T follicular helper cell (primary cell): ENCODE results near the gene IFNA5.

Experiments used
- DNase-seq: peaks from one replicate; pipeline ENCODE4 v3.0.0-alpha.2; 2020; ENCODE audit warnings: low read depth

Gene IFNA5

DNA sequence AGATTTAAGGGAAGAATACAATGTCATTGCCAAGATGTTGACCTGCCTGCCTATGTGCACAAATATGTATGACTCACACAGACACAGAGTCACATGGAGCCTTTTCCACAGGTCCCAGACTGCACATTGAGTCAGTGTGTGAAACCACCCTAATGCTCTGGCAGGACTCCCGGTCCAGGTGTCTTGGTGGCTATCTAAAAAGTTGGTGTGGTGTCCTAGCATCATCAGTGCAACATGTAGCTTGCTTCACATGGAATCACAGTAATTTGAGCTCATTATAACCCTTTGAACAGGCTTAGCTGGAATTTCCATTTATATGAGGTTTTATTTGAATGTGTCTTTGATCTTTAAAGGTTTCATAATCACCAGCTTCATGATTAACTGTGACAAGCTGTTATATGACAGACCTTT lies 10.7 kb downstream of the IFNA5 start:
- DNase-seq = no peak

DNA sequence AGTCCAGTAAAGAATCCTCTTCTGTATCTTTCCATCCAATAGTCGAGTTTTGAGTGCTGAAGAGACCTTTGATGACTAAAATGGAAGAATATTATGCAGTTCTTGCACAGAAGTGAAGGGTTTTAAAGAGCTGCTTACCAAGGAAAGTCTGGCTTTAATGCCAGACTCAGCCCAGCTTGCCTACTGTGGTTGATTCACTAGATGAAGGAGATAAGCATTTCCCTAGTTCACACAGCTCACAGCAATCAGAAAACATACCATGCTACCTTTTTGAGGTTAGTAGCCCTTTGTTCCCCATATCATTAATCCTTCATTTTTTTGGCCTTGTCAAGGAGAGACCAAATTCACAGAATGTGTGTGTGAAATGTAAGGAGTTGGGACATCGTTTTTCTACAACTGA lies 15.3 kb downstream of the IFNA5 start:
- DNase-seq = no peak

DNA sequence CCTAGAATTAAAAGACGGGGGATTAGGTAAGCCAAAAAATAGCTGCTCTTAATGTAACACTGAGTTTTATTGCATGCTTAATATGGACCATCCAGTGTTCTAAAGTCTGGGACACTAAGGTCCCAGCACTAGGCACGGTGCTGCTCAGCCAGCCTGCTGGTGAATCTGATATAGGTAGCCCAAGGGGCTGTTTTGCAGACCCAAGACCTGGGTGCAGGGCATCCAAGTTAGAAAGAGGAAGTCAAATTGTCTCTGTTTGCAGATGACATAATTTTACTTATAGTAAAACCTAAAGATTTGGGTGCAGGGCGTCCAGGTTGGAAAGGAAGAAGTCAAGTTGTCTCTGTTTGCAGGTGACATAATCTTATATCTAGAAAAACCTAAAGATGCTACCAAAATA lies 17.8 kb downstream of the IFNA5 start:
- no peak for DNase-seq

GRCh38 chr9:21286659-21287058 lies 18.5 kb downstream of the IFNA5 start:
- DNase-seq = no peak

GRCh38 chr9:21286099-21286498 lies 19.0 kb downstream of the IFNA5 start:
- no peak for DNase-seq

DNA sequence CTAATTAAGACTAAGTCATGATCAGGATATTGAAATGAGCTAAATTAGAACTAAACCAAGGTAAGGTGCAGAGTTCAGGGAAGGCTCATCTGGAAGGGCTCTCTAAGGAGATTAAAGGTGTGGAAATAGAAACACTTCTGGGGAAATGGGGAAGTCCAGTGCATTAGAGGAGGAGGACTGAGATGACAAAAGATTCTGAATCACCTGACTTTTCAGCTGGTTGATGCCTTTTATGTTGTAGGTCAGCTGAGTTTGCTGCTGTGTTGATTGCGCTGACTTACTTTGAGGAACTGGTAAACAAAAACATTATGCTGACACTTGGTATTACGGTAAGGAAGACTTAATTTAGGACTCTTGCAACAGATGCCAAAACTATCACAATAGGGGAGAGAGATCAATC lies 23.8 kb downstream of the IFNA5 start:
- no peak for DNase-seq

GRCh38 chr9:21268347-21268657 lies 36.8 kb downstream of the IFNA5 start:
- no peak for DNase-seq

GRCh38 chr9:21267485-21268346 lies 37.4 kb downstream of the IFNA5 start:
- no peak for DNase-seq

DNA sequence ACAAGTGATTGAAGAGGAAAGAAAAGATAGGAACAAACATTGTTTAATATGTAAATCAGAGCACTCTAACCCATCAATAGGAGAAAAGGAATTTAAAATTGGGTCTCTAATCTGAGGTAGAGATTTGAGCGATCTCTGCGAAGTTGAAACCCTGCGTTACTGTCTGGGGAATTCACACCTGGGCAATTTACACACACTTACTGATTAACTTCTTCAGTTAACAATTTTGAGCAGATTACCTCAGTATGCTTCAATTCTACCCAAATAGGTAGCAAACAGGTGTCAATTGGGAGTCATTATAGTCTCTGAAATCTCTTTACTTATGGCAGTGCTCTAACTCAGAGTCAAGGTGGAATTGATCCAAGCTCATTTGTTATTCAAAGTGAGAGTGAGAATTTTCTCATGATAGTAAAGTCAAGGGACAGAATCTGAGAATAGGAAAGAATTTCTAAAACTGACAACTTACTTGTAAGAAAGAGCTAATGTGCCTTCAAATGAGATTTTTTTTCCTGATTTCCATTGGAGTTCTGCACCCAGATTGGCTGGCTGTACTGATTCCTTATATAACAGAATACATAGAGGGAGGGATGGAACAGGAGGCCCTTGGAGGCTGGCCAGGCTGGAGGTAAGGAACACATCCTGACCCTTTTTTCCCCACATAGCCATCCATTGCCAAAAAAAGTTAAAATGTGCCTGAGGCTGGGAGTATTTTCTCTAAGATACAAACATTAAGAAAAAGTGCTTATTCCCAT lies 38.2 kb downstream of the IFNA5 start:
- no peak for DNase-seq

DNA sequence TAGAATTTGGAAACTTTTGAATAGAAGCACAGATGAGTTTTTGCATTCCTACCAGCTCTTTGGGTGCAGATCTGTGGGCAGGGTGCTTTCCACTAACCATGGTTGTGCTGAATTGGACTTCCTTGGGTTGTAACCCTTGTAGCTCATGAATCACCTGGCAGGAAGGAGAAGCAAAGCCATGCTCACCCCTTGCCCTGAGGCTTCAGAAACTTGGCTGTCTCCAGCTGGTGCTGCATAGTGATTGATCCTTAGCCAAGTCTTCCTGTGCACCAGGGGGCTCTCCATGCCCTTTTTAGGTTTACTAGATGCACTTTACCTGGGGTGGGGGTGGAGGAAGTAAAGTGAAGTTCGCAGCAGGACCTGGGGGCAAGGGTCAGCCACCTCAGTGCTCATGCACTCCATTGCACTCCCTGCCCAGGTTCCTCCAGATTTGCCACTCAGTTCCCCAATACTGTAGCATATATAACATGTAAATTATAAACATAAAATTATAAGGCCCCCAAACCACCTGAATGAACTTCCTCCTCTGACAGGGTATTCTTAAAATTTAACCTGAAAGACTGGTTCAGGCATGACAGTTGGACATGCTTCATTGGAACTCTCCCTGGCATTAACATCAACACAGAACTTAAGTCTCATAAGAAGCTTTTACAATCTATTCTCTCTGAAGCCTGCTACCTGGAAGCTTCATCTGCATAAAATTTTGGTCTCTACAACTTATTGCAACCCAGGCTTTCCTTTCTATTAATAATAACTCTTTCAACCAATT lies 39.5 kb downstream of the IFNA5 start:
- DNase-seq = no peak

DNA sequence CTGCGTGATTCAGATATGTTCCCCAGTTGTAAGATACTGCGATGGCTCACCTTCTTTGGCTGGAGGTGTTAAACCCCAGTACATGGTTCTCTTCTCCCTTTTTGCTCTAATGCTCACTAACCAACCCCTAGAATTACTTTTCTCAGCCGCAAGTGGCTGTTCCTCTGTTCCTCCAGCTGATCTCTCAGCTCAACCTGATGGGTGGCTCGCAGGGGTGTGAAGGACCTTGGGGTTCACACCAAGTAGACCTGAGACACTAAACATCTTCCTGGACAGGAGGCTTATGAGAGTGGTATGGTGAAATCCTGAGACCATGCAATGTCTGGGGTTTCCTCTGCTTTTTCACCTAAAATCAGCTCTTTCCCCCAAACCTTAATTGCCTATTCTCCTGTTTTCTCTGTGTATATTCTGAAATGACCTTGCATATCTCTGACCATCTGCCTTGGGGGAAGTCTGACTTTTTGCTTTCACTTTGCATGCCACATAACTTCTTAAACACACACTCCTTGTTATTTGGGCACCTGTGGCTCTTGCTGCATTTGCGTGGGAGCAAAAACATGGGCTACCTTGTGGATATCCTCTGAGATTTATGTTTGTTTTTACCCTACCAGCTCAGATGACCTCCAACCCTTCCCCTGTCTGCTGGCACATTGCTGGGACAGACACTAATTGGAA lies 49.4 kb downstream of the IFNA5 start:
- DNase-seq = no peak
